HG03108 (cell line): ENCODE measurements around the gene KCNMA1.
"Not testable (repeated sequence)": the region's sequence is repeated elsewhere in the genome, so short reads cannot be mapped to it uniquely, and the experiment has no call there.

ENCODE experiments used
- ATAC-seq: cut with Tn5 transposase; IDR thresholded peaks from one replicate; pipeline ENCODE4 v1.9.1; 2021; ENCODE audit warnings: moderate library complexity; ENCODE audit not compliant: unreplicated experiment

KCNMA1 gene

GRCh38 chr10:77608281-77608680 lies 29.3 kb downstream of the KCNMA1 start:
- ATAC-seq: no peak

- ATAC-seq: no peak
Measured at GRCh38 chr10:77606751-77607150, 30.9 kb downstream of the KCNMA1 start.

- no peak for ATAC-seq
Measured at GRCh38 chr10:77605466-77605865, 32.1 kb downstream of the KCNMA1 start.

GRCh38 chr10:77604941-77605351 lies 32.7 kb downstream of the KCNMA1 start:
- ATAC-seq: no peak

GRCh38 chr10:77604063-77604462 lies 33.5 kb downstream of the KCNMA1 start:
- ATAC-seq: no peak

- ATAC-seq: no peak
Measured at GRCh38 chr10:77603534-77603927, 34.1 kb downstream of the KCNMA1 start.

- ATAC-seq: no peak
Measured at GRCh38 chr10:77602913-77603533, 34.6 kb downstream of the KCNMA1 start.

- no peak for ATAC-seq
Measured at GRCh38 chr10:77602231-77602912, 35.2 kb downstream of the KCNMA1 start.

- ATAC-seq: no peak
Measured at GRCh38 chr10:77601488-77601887, 36.1 kb downstream of the KCNMA1 start.

GRCh38 chr10:77600640-77601039 lies 37.0 kb downstream of the KCNMA1 start:
- no peak for ATAC-seq

- ATAC-seq: no peak
Measured at GRCh38 chr10:77599651-77600050, 38.0 kb downstream of the KCNMA1 start.

GRCh38 chr10:77598606-77599005 lies 39.0 kb downstream of the KCNMA1 start:
- no peak for ATAC-seq

GRCh38 chr10:77597560-77597959 lies 40.0 kb downstream of the KCNMA1 start:
- ATAC-seq: no peak

- ATAC-seq: no peak
Measured at GRCh38 chr10:77594471-77594783, 43.2 kb downstream of the KCNMA1 start.

GRCh38 chr10:77593771-77594470 lies 43.7 kb downstream of the KCNMA1 start:
- no peak for ATAC-seq

- no peak for ATAC-seq
Measured at GRCh38 chr10:77592946-77593636, 44.5 kb downstream of the KCNMA1 start.

GRCh38 chr10:77592510-77592909 lies 45.1 kb downstream of the KCNMA1 start:
- ATAC-seq: no peak

- no peak for ATAC-seq
Measured at GRCh38 chr10:77591238-77591880, 46.2 kb downstream of the KCNMA1 start.

GRCh38 chr10:77590344-77591237 lies 47.0 kb downstream of the KCNMA1 start:
- no peak for ATAC-seq

- ATAC-seq: not testable (repeated sequence)
Measured at GRCh38 chr10:77589703-77590102, 47.9 kb downstream of the KCNMA1 start.
